MM.1S (cell line): ENCODE results near the gene CDC37.

Experiments
- EZH2 ChIP-seq: fragments of 300-600 bp; sonication (generic); optimal IDR thresholded peaks from 2 replicates; pipeline ENCODE3; 2017; ENCODE audit warnings: low read depth, mild to moderate bottlenecking, antibody characterized with exemption, low read length, mixed read lengths
- TF ChIP-seq, protein P1 (sequence below): fragments of 300-600 bp; sonication (generic); IDR thresholded peaks from 2 replicates; pipeline ENCODE4 v1.5.1; 2016; ENCODE audit warnings: antibody characterized with exemption, low read length, mixed read lengths

DNA sequence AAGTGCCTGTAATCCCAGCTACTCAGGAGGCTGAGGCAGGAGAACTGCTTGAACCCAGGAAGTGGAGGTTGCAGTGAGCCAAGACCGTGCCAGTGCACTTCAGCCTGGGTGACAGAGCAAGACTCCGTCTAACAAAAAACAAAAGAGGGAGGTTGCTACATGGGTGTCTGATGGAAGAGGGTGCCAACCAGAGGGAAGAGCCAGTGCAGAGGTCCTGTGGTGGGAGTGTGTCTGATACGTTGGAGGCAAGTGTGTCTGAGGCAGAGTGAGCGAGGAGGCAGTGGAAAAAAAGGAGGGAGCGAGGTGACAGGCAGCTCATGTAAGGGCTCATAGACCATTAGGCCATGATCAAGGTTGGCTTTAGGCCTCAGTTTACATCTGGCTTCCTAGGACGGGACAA is 23.8 kb upstream of the CDC37 start:
- TF ChIP-seq, protein P1, sequence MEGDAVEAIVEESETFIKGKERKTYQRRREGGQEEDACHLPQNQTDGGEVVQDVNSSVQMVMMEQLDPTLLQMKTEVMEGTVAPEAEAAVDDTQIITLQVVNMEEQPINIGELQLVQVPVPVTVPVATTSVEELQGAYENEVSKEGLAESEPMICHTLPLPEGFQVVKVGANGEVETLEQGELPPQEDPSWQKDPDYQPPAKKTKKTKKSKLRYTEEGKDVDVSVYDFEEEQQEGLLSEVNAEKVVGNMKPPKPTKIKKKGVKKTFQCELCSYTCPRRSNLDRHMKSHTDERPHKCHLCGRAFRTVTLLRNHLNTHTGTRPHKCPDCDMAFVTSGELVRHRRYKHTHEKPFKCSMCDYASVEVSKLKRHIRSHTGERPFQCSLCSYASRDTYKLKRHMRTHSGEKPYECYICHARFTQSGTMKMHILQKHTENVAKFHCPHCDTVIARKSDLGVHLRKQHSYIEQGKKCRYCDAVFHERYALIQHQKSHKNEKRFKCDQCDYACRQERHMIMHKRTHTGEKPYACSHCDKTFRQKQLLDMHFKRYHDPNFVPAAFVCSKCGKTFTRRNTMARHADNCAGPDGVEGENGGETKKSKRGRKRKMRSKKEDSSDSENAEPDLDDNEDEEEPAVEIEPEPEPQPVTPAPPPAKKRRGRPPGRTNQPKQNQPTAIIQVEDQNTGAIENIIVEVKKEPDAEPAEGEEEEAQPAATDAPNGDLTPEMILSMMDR, result no peak
- no peak for TF ChIP-seq EZH2
